H7 (cell line): ENCODE data around the gene GATA3. TPM values are rescaled to one million over a fixed set of nuclear protein-coding genes. Genes with fewer than 3 reads are reported as not detected.
A peak's percentile ranks its signal among the peaks of the same experiment; 100 is the strongest.

ENCODE experiments used
- DNase-seq: peaks from one replicate; pipeline ENCODE4 v3.0.0; 2012
- H3K27me3 ChIP-seq: 2 replicates; pipeline ENCODE4 v1.6.0; 2011; ENCODE audit warnings: mild to moderate bottlenecking, low read length; ENCODE audit not compliant: control insufficient read depth, insufficient read depth
- H3K36me3 ChIP-seq: replicated peaks from 2 replicates; pipeline ENCODE4 v1.5.1; 2011; ENCODE audit warnings: low read length; ENCODE audit not compliant: control insufficient read depth, insufficient read depth
- H3K4me3 ChIP-seq: 2 replicates; pipeline ENCODE4 v1.5.1; 2011; ENCODE audit warnings: low read depth, mild to moderate bottlenecking, control low read depth, low read length, moderate library complexity; ENCODE audit not compliant: insufficient read depth
- total RNA-seq: library from RNA; depleted of rRNA; stranded (reverse); fragments of >200 nt; shearing (Covaris generic); gene quantifications from 2 replicates; pipeline ENCODE4 v1.2.3, GENCODE V29; 2014

The GATA3 gene
- total RNA-seq, 1 experiment from 2014 or later, result 1.1 TPM

GRCh38 chr10:8061274-8062211 is 7.1 kb downstream of the GATA3 start:
- no peak overlapping the region for H3K4me3 ChIP-seq
- peak; percentile 62 for DNase-seq
- H3K27me3 ChIP-seq, result peaks cover 62% of the 10 kb centered on the region
- H3K36me3 ChIP-seq, result no peaks in the 10 kb centered on the region

- Histone ChIP-seq H3K4me3 (peak overlapping the region; percentile 17; the same call in 1 of the 2 replicates), H3K36me3 (no peaks in the 10 kb centered on the region), H3K27me3 (peaks cover 44% of the 10 kb centered on the region)
- peak; percentile 71 for DNase-seq
Observed at GRCh38 chr10:8063128-8063908, 8.8 kb downstream of the GATA3 start.

- Histone ChIP-seq H3K4me3 (peak overlapping the region; percentile 17; the same call in 1 of the 2 replicates), H3K36me3 (no peaks in the 10 kb centered on the region), H3K27me3 (peaks cover 38% of the 10 kb centered on the region)
- peak; percentile 47 for DNase-seq
Observed at GRCh38 chr10:8063935-8064334, 9.4 kb downstream of the GATA3 start.

GRCh38 chr10:8064436-8064835 is 9.9 kb downstream of the GATA3 start:
- Histone ChIP-seq H3K4me3 (no peak overlapping the region), H3K27me3 (peaks cover 33% of the 10 kb centered on the region), H3K36me3 (no peaks in the 10 kb centered on the region)
- peak; percentile 54 for DNase-seq

- no peak for DNase-seq
- Histone ChIP-seq H3K36me3 (no peaks in the 10 kb centered on the region), H3K27me3 (peaks cover 21% of the 10 kb centered on the region), H3K4me3 (no peak overlapping the region)
Observed at GRCh38 chr10:8065651-8066050, 11.2 kb downstream of the GATA3 start.

- no peaks in the 10 kb centered on the region for H3K36me3 ChIP-seq
- DNase-seq, result no peak
- H3K27me3 ChIP-seq, result peaks cover 16% of the 10 kb centered on the region
- H3K4me3 ChIP-seq, result no peak overlapping the region
Observed at GRCh38 chr10:8066124-8066523, 11.6 kb downstream of the GATA3 start.

- Histone ChIP-seq H3K4me3 (no peak overlapping the region), H3K27me3 (peaks cover 9% of the 10 kb centered on the region; the same call in 1 of the 2 replicates), H3K36me3 (no peaks in the 10 kb centered on the region)
- DNase-seq, result no peak
Observed at GRCh38 chr10:8066797-8067196, 12.3 kb downstream of the GATA3 start.

GRCh38 chr10:8069108-8069507 is 14.6 kb downstream of the GATA3 start:
- Histone ChIP-seq H3K4me3 (no peak overlapping the region), H3K27me3 (no peaks in the 10 kb centered on the region), H3K36me3 (no peaks in the 10 kb centered on the region)
- DNase-seq, result no peak

- Histone ChIP-seq H3K4me3 (no peak overlapping the region), H3K27me3 (no peaks in the 10 kb centered on the region), H3K36me3 (no peaks in the 10 kb centered on the region)
- DNase-seq, result no peak
Observed at GRCh38 chr10:8069627-8070026, 15.1 kb downstream of the GATA3 start.

GRCh38 chr10:8070440-8070839 is 16.0 kb downstream of the GATA3 start:
- Histone ChIP-seq H3K27me3 (no peaks in the 10 kb centered on the region), H3K4me3 (no peak overlapping the region), H3K36me3 (no peaks in the 10 kb centered on the region)
- no peak for DNase-seq

GRCh38 chr10:8071006-8071405 is 16.5 kb downstream of the GATA3 start:
- no peaks in the 10 kb centered on the region for H3K27me3 ChIP-seq
- DNase-seq, result no peak
- H3K36me3 ChIP-seq, result no peaks in the 10 kb centered on the region
- no peak overlapping the region for H3K4me3 ChIP-seq

- Histone ChIP-seq H3K4me3 (no peak overlapping the region), H3K36me3 (no peaks in the 10 kb centered on the region), H3K27me3 (no peaks in the 10 kb centered on the region)
- no peak for DNase-seq
Observed at GRCh38 chr10:8071666-8072065, 17.2 kb downstream of the GATA3 start.

- H3K27me3 ChIP-seq, result no peaks in the 10 kb centered on the region
- H3K4me3 ChIP-seq, result no peak overlapping the region
- no peaks in the 10 kb centered on the region for H3K36me3 ChIP-seq
- DNase-seq, result peak; percentile 28
Observed at GRCh38 chr10:8072211-8072610, 17.7 kb downstream of the GATA3 start.

- peak; percentile 36 for DNase-seq
- H3K36me3 ChIP-seq, result no peaks in the 10 kb centered on the region
- no peaks in the 10 kb centered on the region for H3K27me3 ChIP-seq
- H3K4me3 ChIP-seq, result no peak overlapping the region
Observed at GRCh38 chr10:8073691-8074416, 19.4 kb downstream of the GATA3 start.
